ENCODE data around the gene GNB1L.
"Not testable (repeated sequence)": the region's sequence is repeated elsewhere in the genome, so short reads cannot be mapped to it uniquely, and the experiment has no call there.

Gene GNB1L

DNA sequence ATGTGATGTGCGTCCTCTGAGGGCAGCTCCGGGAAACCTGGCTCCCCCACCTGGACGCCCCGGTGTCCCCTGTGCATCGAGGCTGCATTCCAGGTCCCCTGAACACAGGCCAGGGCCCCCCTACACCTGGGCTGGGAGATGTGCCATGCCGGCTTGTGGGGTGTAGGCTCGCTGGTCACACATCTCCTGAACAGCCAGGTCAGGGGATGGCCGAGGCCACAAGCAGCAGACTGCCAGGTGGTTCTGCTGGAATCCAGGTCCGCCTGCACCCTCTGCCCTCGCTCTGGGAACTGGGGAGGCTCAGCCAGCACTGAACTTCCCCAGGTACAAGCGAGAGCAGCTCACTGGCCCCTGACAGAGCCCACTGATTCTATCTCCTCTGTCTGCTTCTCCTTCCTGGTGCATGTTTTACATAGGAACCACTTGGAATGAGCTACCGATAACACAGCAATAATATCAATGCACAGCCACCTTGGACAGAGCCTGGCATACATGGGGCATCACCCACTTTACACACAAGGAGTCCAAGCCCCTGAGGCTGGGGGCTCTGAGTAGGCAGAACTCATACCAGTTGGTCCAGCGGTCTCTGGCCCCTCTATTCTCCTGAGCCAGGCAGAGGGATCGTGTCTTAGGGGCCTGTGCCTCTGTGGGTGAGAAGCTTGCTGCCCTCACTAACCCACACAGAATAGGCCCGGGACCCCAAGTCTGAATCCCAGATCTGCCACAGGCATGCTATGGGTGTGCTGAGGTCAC is 47.3 kb downstream of the GNB1L start:
- no peak for DNase-seq

DNA sequence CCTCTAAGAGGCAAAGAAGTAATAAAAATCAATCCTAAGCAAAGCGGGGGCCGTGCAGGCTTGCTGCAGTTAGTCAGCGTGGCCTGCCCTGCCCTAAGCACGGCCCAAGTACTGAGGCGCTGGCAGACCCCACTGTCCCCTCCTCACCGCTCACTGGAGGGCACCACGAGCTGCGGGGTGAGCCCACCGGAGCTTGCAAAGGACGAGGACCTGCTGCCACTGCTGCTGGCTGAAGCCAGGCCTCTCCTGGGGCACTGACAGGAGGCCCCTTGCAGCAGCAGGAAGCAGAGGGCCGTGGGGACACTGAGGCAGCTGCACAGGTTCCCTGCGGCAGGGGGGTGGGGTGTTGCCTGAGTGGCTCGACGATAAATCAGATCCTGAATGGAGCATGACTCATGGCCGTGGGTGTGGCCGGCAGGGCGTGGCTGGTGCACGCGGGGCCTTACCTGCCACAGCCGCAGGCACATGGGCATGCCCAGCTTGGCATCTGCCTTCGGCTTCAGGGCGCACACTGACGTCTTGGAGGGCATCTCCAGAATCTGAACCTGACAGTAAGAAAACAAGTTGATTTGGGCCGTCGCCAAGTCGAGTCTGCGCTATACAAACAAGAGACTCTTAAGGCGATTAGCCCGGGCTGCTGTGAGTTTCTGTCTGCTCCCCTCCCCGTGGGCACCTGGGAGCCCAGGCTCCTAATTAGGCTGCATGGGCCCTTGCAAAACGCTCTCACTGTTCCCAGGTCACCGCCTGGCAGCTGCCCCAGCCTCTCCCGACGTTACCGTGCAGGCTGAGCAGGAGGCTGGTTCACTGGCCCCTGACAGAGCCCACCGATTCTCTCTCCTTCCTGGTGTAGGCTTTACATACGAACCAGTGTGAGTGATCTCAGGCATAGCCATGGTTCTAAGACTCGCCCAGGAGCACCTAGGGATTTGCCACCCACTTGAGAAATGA is 48.2 kb downstream of the GNB1L start:
- peak; percentile 95 for DNase-seq

DNA sequence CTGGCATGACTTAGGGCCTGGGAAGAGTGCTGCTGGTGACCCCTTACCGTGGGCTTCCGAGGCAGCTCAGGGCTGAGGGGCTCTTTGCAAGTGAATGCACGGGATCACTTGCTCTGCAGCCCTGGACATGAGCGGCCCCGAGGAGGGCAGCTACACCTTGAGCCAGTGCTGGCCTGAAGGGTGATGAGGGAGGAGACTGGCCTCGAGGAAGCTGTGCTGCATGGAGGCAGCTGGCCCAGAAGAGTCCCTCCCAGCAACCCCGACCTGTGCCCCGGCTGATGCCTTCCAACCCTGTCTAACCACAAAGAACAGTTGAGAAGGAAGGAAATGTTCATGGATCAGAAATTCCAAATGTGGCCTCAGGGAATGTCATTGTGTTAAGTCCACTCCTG is 48.9 kb downstream of the GNB1L start:
- no peak for DNase-seq

DNA sequence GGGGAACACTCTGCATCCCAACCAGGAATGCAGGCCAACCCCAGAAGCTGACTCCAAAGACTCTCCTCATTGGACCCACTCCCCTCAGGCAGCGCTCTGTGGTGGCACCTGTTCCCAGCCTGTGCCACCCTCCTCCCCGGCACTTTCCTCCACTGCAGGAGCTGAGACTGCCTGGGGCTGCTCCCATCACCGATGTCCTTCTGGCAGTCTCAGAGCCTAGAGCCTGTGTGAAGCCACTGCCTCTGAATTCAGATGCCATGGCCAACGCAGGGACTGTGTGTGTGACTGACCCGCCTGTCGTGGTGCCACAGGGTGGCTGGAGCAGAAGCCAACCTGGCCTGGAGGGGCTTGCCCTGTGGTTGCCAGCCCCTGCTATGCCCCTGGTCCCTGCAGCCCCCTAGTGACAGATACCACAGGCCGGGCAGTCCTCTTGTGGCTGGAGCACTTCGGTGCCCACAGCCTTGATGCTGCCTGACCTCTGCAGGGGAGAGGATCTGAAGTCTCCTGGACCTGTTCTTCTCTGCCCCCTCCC is 50.9 kb downstream of the GNB1L start:
- DNase-seq: no peak

DNA sequence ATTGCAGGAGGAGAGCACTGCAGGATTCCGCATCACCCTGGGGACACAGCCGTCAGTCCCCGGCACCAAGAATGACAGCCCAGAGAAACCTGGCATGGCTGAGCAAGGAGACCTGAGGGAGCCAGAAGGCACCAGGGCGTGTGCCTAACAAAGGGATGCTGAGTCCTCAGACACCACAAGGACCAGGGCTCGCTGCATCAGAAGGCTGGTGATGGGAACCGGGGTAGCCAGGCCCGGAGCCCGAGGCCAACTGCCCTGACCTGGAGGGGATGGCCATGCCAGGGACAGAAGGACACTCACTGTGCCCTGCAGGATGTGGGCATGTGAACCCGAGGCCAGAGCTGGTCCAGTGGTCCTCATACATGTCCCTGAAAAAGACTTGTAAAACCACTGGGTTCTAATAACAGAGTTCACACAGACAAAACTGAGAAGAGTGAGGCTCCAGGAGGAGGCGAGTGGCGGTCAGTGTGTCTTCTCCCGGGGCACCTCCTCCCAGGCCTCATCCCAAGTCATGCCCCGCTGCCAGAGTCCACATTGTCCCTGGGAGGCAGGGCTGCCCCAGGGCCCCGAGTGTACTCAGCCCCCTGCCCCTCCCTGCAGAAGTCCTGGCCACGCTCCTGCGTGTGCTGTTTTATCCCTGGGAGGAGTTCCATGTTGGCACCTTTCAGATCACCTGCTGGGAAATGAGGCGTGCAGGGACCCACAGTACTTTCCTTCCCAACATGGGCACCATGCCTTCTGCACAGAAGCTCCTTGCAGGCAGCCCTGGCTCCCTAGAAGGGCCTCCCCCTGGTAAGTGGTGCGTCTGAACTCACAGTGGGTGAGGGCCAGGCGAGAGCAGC is 51.6 kb downstream of the GNB1L start:
- DNase-seq: no peak

DNA sequence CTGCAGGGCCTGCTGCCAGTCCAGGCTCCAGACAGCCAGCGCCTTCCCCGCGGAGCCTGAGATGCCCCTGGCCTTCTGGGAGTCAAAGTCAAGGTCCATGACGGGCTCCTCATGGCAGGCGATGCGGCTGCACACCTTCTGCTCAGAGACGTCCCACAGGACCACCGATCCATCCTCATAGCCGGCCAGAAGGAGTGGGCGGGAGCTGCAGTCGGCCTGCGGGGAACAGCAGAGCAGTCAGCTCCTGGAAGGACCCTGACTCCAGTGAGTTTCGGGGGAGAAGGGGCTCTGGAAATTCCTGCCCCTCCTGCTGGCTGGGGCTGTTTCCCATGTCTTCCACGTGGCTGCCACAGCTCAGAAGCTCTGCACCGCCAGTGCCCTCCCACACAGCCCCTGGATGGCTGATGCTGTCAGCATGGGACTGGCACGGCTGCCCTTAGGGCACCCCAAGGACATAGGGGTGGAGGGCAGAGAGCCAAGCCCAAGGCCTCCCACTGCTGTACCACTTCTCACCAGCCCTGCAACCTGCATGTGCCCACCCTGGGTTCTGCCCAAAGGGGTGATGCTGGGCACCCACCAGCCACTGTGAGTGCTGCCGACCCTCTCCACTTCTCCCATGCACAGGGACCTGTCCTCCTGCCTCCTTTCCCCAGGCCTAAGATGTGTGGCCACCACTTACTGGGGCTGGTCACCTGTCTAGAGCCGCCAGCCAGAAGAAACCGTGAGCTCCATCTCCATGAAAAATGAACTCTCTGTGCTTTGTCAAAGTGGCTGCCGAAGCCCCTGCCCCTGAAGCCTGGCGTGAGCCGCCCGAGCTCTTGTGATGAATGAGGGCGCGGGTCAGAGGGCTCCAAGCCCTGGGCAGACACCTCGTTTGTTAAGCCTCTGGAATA is 52.4 kb downstream of the GNB1L start:
- no peak for DNase-seq

DNA sequence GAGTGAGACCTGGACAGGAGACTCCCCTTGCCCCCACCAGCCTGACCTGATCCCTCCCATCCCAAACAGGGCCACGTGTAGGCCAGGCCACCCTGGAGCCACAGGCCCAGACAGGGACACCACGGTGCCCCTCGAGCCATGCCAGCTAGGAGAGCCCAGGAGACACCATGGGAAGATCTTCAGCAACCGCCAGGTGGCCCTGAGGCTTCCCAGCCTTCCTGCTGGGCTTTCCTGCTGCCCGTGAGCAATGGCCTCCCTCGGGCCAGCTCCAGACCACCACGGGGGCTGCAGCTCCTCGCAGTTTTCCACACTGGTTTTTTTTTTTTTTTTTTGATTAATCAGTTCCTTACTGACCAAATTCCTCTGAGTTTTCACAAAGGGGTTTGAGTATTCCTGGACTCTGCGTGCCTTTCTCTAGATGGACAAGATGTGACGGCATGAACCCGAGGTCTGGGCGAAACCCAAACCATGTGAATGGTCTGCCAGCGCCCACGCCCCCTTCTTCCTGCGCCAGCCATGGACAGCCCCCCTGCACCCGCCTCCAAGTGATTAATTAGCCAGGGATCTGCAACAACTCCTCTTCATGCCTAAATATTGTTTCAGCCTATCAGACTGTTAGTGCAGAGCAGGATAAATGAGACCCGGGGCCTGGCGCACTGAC is 53.2 kb downstream of the GNB1L start:
- no peak for DNase-seq

DNA sequence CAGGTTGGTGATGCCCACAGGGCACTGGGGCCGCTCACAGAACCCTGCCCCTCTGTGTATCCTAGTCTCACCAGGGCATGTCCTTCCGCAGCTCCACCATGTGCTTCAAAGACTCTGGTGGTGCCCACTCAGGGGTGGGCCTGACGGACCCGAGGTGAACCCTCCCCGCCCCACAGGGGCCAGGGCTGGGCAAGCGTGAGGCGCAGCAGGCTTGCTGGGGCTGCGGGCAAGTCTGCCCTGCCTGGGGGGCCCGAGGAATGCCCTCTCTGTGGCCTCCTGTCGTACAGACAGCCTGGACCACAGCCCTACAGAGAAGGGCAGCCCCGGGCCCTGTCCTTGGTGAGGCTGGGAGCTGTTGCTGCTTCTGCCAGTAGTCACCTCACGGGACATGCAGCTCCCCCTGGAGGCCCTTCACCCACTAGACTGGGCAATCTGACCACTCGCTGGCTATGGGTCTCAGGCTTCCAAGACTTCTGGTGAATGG is 53.9 kb downstream of the GNB1L start:
- peak; percentile 12 for DNase-seq

DNA sequence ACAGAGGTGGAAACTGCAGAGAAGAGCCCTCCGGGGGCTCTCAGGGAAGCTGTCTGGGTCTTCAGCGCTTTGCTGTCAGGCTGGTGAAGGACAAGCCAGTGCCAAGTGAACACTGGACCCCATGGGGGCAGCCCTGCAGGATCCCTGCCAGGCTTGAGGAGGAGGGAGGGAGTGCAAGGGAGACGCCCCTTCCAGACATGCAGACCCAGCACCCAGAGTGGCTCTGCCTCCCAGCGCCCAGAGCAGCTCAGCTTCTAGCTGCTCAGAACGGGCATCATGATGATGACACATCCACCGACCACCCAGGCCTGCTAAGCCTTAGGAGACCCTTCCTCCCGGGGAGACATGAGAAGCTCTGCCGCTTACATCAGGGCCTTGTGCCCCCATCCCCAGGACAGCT is 54.4 kb downstream of the GNB1L start:
- no peak for DNase-seq

DNA sequence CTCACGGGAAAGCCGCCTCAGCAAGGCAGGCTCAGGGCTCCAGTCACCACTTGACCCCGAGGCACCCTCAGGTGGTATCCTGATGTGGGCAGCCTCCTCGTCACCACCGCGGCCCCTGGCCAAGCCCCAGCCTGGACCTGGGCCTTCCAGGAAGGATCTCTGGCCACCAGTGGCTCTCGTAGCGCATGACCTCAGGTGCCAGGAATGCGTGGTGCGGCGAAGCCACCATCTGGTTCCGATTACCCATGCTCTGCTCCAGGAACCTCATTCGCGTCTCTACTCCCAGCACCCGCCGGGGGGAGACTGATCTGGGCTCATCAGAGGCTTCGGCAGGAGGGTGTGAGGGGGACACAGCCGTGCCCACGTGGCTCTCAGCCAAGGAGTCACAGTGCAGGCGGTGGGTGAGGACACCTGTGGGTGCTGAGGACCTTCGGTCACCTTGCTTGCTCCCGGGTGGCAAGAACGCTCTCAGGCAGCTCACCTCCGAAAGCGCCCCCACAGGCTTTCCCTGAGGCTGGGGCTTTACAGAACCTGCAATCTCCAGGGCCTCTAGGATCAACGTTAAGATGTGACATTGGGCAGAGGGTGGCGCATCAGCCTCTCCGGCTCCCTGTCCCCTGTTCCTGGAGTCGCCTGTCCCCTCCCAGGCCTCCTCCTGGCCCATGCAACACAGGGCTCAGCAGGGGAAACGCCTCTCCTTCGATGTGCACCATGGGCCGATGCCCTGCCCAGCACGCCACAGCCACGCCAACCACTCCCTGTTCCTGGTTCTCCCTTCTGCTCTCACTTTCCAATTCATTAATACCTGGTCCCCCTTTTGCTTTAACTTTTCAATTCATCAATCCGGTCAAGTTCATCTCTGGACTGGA is 55.1 kb downstream of the GNB1L start:
- peak; percentile 36 for DNase-seq

DNA sequence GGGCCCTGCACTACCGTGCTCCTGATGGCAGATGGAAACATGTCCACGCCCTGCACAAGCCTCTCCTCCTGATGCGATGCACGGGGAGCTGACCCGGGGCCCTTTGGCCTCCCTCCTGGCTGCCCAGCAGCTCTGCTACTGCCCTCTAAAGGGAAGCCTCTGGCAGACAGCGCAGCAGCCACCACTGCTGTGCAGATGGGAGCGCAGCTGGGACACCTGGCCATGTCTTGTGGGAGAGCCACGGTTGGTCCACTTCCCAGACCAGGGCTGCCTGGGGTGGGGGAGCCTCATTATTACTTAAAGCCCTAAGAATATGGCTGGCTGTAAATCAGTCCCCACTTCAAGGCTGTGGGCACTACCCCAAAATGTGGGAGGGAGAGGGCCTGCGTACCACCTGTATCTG is 55.8 kb downstream of the GNB1L start:
- no peak for DNase-seq

DNA sequence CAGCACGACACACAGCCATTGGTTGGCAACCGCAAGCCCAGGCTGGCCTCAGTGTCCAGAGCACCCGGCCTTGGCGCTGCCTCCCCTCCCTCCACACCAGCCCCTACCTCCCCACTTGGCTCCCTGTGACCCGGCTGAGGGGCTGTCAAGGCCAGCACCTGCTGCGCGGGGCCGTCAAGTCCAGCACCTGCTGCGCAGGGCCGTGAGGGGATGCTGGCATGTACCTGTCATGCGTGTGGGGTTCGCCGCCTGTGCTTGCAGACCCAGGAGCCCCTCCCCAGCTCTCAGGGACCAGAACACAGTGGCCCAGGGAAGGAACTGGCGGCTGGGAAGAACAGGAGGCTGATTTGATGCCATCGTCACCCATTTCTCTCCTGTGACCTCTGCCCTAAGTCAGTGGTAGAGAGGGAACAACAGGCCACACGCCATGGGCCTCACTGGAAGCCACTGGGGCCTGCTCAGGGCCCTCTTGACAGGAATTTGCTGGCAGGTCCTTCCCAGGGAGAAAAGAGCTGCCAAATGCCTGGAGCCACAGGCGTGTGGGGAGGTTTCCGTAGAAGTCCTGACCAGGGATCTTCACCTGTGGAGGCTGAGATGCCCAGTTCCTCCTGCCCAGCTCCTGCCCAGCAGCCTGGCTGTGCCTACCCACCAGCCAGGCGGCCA is 56.5 kb downstream of the GNB1L start:
- DNase-seq: no peak

DNA sequence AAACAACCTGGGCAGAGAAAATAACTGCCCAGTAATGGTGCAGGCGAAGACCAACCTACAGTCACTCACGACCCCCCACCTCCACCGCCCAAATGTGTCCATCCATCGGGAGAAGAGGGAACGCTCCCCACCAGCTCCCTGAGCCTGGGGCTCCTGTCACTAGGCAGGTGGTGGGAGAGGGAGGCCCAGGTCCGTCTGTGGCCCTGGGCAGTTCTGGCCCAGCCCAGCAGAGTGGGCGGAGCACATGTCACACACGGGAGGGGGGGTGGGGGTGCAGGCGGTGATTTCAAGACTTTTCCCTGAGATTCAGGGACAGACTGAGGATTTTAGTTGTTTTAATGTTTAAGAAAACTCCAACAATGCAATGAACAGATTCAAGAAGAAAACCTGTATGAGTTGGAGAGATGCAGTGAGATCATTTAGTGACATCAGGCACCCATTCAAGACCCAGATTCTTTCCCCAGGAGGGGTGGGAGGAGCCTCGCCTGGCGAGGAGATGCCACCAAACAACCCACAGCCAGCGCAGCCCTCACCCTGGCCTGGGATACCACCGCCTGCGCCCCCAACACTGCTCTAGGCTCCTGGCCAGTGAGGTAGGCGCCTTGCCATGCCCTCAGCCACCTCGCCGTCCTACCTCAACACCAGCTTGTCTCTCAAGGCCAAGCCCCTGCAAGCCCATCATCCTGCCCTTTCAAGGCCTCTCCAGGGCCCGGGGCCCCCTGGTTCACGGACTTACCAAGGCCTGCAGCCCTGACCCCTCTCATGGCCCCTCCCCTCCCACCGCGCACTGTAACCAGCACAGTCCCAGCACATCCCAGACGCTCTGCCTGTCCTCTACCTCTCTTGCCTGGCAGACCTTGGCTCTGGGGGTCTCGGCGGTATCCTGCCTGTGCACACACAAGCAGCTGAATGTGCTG is 57.3 kb downstream of the GNB1L start:
- DNase-seq: no peak

DNA sequence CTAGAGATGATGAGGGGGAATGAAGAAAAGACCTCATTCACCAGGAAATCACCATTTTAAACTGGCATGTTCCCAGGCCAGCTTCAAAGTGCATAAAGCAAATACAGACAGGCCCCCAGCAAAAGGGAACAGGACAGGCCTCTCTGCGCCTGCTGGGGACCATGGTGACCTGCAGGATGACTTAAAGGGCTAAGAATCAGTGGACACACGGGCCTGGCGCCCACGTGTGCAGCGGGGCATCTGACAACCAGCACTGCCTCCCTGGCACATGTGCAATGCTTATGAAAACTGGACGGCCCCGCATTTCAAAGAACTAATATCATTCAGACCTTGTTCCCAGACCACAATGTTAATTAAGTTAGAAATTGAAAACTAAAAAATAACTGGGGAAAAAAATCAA is 58.5 kb downstream of the GNB1L start:
- DNase-seq: no peak

DNA sequence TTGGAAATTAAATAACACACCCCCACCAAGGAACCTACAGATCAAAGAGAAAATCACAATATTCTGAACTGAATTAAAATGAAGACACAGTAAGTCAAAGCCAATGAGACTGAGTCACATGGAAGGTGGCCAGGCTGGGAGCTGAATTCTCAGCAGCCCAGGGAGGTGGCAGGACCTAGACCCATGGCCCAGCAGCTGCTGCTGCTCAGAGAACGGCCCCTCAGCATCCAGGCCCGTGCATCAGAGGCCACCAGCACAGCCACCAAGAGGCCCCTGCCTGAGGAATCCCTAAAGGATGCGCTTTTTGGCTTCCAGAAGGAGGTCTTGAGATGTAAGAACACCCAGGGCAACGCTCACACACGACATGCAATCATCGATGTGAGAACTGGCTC is 59.1 kb downstream of the GNB1L start:
- no peak for DNase-seq

DNA sequence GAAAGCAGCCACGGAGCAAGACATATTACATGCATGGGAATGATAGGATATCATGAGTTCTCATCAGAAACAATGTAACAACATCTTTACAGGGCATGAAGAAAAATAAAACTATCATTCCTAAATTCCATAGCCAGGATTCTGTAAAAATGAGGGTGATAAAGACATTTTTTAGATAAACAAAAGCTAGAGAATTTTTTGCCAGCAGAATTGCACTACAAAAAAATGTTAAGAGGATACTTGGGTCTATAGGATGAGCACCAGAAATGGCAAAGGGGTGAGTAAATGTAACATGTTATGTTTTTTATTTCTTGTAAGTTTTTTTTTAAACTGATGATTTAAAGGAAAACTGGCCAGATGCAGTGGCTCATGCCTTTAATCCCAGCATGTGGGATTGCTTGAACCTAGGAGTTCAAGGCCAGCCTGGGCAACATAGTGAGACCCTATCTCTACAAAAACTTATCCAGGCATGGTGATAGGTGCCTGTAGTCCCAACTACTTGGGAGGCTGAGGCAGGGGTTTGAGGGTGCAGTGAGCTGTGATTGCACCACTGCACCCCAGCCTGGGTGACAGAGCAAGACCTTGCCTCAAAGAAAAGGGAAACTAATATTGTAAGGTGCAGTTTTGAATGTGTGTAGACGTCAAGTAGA is 60.9 kb downstream of the GNB1L start:
- no peak for DNase-seq

DNA sequence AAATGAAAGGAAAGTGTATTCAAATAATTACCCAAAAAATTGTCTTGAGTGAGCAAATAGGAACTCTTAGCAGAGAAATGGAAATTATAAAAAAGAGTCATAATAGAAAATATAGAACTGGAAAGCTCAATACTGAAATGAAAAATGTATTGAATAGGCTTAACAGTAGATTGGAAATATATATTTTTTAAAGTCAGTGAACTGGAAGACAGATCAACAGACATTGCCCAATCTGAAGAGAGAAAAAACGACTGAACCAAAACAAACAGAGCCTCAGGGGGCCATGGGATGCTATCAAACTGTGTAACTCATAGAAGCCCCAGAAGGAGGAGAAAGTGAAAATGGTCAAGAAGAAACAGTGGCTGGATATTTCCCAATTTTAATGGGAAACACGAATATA is 61.5 kb downstream of the GNB1L start:
- DNase-seq: no peak

DNA sequence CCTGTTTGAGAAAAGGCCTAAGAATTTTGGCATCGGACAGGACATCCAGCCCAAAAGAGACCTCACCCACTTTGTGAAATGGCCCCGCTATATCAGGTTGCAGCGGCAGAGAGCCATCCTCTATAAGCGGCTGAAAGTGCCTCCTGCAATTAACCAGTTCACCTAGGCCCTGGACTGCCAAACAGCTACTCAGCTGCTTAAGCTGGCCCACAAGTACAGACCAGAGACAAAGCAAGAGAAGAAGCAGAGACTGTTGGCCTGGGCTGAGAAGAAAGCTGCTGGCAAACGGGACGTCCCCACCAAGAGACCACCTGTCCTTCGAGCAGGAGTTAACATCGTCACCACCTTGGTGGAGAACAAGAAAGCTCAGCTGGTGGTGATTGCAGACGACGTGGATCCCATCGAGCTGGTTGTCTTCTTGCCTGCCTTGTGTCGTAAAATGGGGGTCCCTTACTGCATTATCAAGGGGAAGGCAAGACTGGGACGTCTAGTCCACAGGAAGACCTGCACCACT is 62.2 kb downstream of the GNB1L start:
- DNase-seq: not testable (repeated sequence)
